ENCODE data around the gene DDX39A.

DNA sequence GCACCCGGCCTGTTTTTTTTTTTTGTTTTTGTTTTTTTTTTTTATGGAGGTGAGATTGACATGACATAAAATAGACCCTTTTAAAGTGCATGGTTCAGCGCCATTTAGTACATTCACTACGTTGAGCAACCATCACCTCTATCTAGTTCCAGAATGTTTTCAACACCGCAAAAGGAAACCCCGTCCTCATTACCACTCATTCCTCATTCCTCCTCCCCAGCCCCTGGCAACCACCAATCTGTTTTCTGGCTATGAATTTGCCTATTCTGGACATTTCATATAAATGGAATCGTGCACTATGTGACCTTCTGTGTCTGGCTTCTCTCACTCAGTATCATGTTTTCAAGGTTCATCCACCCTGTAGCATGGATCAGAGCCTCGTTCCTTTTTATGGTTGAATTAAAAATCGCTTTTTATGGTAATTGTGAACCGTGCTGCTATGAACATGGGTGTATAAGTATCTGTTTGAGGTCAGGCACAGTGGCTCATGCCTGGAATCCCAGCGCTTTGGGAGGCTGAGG, 47.8 kb downstream of the DDX39A start:
- TF ChIP-seq, protein P1, sequence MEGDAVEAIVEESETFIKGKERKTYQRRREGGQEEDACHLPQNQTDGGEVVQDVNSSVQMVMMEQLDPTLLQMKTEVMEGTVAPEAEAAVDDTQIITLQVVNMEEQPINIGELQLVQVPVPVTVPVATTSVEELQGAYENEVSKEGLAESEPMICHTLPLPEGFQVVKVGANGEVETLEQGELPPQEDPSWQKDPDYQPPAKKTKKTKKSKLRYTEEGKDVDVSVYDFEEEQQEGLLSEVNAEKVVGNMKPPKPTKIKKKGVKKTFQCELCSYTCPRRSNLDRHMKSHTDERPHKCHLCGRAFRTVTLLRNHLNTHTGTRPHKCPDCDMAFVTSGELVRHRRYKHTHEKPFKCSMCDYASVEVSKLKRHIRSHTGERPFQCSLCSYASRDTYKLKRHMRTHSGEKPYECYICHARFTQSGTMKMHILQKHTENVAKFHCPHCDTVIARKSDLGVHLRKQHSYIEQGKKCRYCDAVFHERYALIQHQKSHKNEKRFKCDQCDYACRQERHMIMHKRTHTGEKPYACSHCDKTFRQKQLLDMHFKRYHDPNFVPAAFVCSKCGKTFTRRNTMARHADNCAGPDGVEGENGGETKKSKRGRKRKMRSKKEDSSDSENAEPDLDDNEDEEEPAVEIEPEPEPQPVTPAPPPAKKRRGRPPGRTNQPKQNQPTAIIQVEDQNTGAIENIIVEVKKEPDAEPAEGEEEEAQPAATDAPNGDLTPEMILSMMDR (IDR thresholded peaks at IDR 0.05) = no peak
- no peak for TF ChIP-seq POLR2A (IDR thresholded peaks at IDR 0.05)
